Thyroid gland (tissue), 4 donors: Measurements from ENCODE around the gene CEACAM8.
"Not testable (repeated sequence)": the region's sequence is repeated elsewhere in the genome, so short reads cannot be mapped to it uniquely, and the experiment has no call there.

Source experiments
- CTCF ChIP-seq, 6 experiments: fragments of 200-600 bp in 3 of 6; fragments of 450-650 bp in 3 of 6; sonication (generic) in 3 of 6; IDR thresholded peaks; one replicate each; pipeline ENCODE4 v1.5.1; 2016 to 2019; ENCODE audit warnings: antibody characterized with exemption in 6 of 6, mild to moderate bottlenecking in 2 of 6, inconsistent platforms in 1 of 6, moderate library complexity in 1 of 6
- POLR2A ChIP-seq, 2 donors: fragments of 450-650 bp; IDR thresholded peaks; one replicate each; pipeline ENCODE4 v1.6.1; 2017; ENCODE audit warnings: antibody characterized with exemption in 2 of 2, mild to moderate bottlenecking in 2 of 2, moderate library complexity in 1 of 2

- TF ChIP-seq CTCF, POLR2A (IDR thresholded peaks at IDR 0.05): not testable (repeated sequence)
These were observed 59.4 kb downstream of the CEACAM8 start for GRCh38 chr19:42535276-42535675.
